Tibial nerve (tissue), 4 donors: ENCODE data around the gene MED13L. TPM values are rescaled to one million over a fixed set of nuclear protein-coding genes. Genes with fewer than 3 reads are reported as not detected.

ENCODE experiments used
- DNase-seq, 2 donors: peaks; one replicate each; pipeline ENCODE4 v3.0.0-alpha.2; 2019; ENCODE audit warnings: low spot score in 2 of 2
- H3K27ac ChIP-seq, 4 donors: fragments of 200-600 bp; sonication (generic) in 3 of 4; one replicate each; pipeline ENCODE4 v1.5.1; 2017 to 2019; ENCODE audit warnings: mild to moderate bottlenecking in 1 of 4
- H3K27me3 ChIP-seq, 2 donors: fragments of 200-600 bp; sonication (generic) in 1 of 2; one replicate each; pipeline versions ENCODE4 v1.5.1 to v1.6.0; 2017 to 2019
- H3K36me3 ChIP-seq, 3 donors: fragments of 200-600 bp; sonication (generic); one replicate each; pipeline ENCODE4 v1.5.1; 2018 to 2019
- H3K4me1 ChIP-seq, 4 donors: fragments of 200-600 bp; sonication (generic) in 3 of 4; one replicate each; pipeline ENCODE4 v1.5.1; 2017 to 2019
- H3K4me3 ChIP-seq, 4 donors: fragments of 200-600 bp; sonication (generic) in 3 of 4; one replicate each; pipeline ENCODE4 v1.5.1; 2017 to 2019; ENCODE audit warnings: mild to moderate bottlenecking in 1 of 4, moderate library complexity in 1 of 4
- H3K9me3 ChIP-seq, 4 donors: fragments of 200-600 bp; sonication (generic) in 3 of 4; one replicate each; pipeline ENCODE4 v1.5.1; 2017 to 2019
- CTCF ChIP-seq, 5 experiments: fragments of 200-600 bp in 3 of 5; fragments of 450-650 bp in 2 of 5; sonication (generic) in 3 of 5; IDR thresholded peaks; one replicate each; pipeline ENCODE4 v1.5.1; 2016 to 2019; ENCODE audit warnings: antibody characterized with exemption in 5 of 5, mild to moderate bottlenecking in 3 of 5, moderate library complexity in 2 of 5
- EP300 ChIP-seq, 2 donors: sonication (generic); formaldehyde crosslinking; IDR thresholded peaks; one replicate each; pipeline ENCODE4 v1.6.1; 2017; ENCODE audit warnings: antibody characterized with exemption in 2 of 2, mild to moderate bottlenecking in 1 of 2
- POLR2A ChIP-seq, 2 donors: fragments of 450-650 bp; IDR thresholded peaks; one replicate each; pipeline ENCODE4 v1.6.1; 2017; ENCODE audit warnings: antibody characterized with exemption in 2 of 2, mild to moderate bottlenecking in 2 of 2, moderate library complexity in 2 of 2
- WGBS, 2 donors: methylation state at CpG; one replicate each; pipeline ENCODE4 v1.1.5; 2018; 5-methylcytosine and 5-hydroxymethylcytosine counted together
- total RNA-seq, 4 donors: library from RNA; depleted of rRNA; stranded (reverse); fragments of >200 nt; gene quantifications; one replicate each; pipeline ENCODE4 v1.1.0, GENCODE V29; 2016

The MED13L gene
- total RNA-seq, 4 donors from 2014 or later, result 138 to 234 (median 218) TPM

DNA sequence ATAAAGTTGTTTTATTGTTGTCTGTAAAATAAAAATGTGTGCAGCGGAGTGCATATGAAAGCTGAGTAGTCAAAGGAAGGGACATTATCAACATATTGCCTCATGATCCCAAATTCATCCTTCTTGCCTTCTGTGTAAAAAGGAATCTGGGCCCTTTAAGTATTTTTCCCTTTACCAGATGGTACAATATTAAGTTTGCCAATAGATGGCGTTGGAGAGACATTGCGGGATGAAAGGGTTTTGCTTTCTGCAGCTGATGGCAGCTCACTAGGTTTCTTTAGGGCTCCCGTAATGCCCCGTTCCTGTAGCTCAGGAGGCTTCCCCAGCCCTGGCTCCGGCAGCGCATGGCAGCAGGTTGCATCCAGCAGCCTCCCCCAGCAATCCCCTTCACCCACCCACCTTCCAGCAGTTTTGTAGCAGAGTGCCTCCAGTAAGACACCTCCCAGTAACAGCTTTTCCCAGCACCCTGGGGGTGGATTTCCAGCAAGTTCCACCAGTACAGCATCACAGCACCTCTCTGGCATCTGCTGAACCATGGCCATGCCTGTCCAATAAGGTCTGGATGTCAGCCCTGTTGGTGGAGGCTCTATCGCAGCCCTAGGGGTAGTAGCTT lies 354.4 kb downstream of the MED13L start:
- Histone ChIP-seq H3K4me3 (no peak overlapping the region), H3K9me3 (peaks cover 0 to 20% (median 1%) of the 10 kb centered on the region in 4 donors), H3K27ac (no peak overlapping the region), H3K4me1 (no peaks in the 10 kb centered on the region), H3K27me3 (peaks cover 0 to 11% of the 10 kb centered on the region in 2 donors), H3K36me3 (peaks cover 0 to 3% (median 0%) of the 10 kb centered on the region in 3 donors)
- DNase-seq, result no peak
- WGBS, 2 donors, result 80 to 81% methylated on average over 8 of the region's 8 CpGs
- TF ChIP-seq POLR2A (IDR thresholded peaks at IDR 0.05) (no peak), EP300 (IDR thresholded peaks at IDR 0.05) (no peak)

GRCh38 chr12:115920395-115921183 lies 356.9 kb downstream of the MED13L start:
- TF ChIP-seq POLR2A (IDR thresholded peaks at IDR 0.05) (no peak), EP300 (IDR thresholded peaks at IDR 0.05) (no peak), CTCF (IDR thresholded peaks at IDR 0.05) (no peak)
- Histone ChIP-seq H3K36me3 (peaks cover 0 to 3% (median 0%) of the 10 kb centered on the region in 3 donors), H3K27ac (no peak overlapping the region), H3K4me3 (no peak overlapping the region), H3K27me3 (peaks cover 2 to 33% of the 10 kb centered on the region in 2 donors), H3K4me1 (peaks cover 0 to 5% (median 2%) of the 10 kb centered on the region in 4 donors), H3K9me3 (peaks cover 0 to 20% (median 1%) of the 10 kb centered on the region in 4 donors)
- no peak for DNase-seq
- 72 to 75% methylated on average over 3 of the region's 3 CpGs for WGBS, 2 donors

GRCh38 chr12:115918763-115919162 lies 358.7 kb downstream of the MED13L start:
- Histone ChIP-seq H3K27ac (no peak overlapping the region), H3K4me3 (no peak overlapping the region), H3K9me3 (peaks cover 0 to 20% (median 1%) of the 10 kb centered on the region in 4 donors), H3K36me3 (peaks cover 0 to 3% (median 0%) of the 10 kb centered on the region in 3 donors), H3K4me1 (peaks cover 0 to 5% (median 2%) of the 10 kb centered on the region in 4 donors), H3K27me3 (peaks cover 2 to 35% of the 10 kb centered on the region in 2 donors)
- DNase-seq, result no peak
- 51 to 52% methylated on average over 7 of the region's 7 CpGs for WGBS, 2 donors
- TF ChIP-seq POLR2A (IDR thresholded peaks at IDR 0.05) (no peak), EP300 (IDR thresholded peaks at IDR 0.05) (no peak), CTCF (IDR thresholded peaks at IDR 0.05) (no peak)

- peak; percentile 19 to 55 for DNase-seq
- WGBS, 2 donors, result 7 to 11% methylated on average over 36 to 55 of the region's 57 CpGs
- peak overlapping the region in 1 of 4 donors; percentile 22 for H3K4me3 ChIP-seq
- peak; percentile 85 to 97 (median 94) for TF ChIP-seq CTCF (IDR thresholded peaks at IDR 0.05)
- TF ChIP-seq POLR2A (IDR thresholded peaks at IDR 0.05), result no peak
- no peak for TF ChIP-seq EP300 (IDR thresholded peaks at IDR 0.05)
- peaks cover 2 to 35% of the 10 kb centered on the region in 2 donors for H3K27me3 ChIP-seq
- peaks cover 0 to 5% (median 2%) of the 10 kb centered on the region in 4 donors for H3K4me1 ChIP-seq
- no peaks in the 10 kb centered on the region for H3K36me3 ChIP-seq
- H3K9me3 ChIP-seq, result peaks cover 0 to 8% (median 0%) of the 10 kb centered on the region in 4 donors
- no peak overlapping the region for H3K27ac ChIP-seq
These were observed 360.4 kb downstream of the MED13L start for GRCh38 chr12:115916910-115917668.

DNA sequence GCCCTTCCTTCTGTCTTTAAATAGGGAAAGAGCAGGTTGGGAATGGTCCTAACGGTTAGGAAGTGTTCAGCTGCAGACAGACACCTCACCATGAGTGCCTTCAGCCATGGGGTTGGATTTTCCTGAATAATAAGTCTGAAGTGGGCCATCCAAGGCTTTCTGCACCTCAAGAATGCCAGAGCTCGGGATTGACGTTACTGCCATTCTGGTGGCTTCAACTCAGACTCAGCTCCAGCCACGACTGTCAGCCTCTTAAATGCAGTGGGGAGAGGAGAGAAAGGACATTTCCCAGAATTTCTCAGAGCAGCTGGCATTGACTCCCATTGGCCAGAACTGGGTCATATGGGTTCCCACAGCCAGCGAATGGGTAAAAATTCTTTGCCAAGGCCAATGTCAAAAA lies 363.4 kb downstream of the MED13L start:
- peaks cover 0 to 6% (median 0%) of the 10 kb centered on the region in 4 donors for H3K9me3 ChIP-seq
- H3K4me1 ChIP-seq, result peaks cover 0 to 5% (median 2%) of the 10 kb centered on the region in 4 donors
- 78 to 80% methylated on average over 5 of the region's 5 CpGs for WGBS, 2 donors
- H3K36me3 ChIP-seq, result no peaks in the 10 kb centered on the region
- H3K4me3 ChIP-seq, result no peak overlapping the region
- TF ChIP-seq CTCF (IDR thresholded peaks at IDR 0.05) (no peak), EP300 (IDR thresholded peaks at IDR 0.05) (no peak), POLR2A (IDR thresholded peaks at IDR 0.05) (no peak)
- H3K27me3 ChIP-seq, result peaks cover 2 to 35% of the 10 kb centered on the region in 2 donors
- H3K27ac ChIP-seq, result no peak overlapping the region
- no peak for DNase-seq
